Pancreas (tissue), 10 donors: ENCODE results near the gene BTLA. TPM values are rescaled to one million over a fixed set of nuclear protein-coding genes. Genes with fewer than 3 reads are reported as not detected.

Experiments
- ATAC-seq, 4 donors: fragments of 200-7000 bp; cut with Tn5 transposase; one replicate each; pipeline versions ENCODE4 v1.8.0 to v1.9.1; 2020; ENCODE audit warnings: mild to moderate bottlenecking in 4 of 4, moderate library complexity in 4 of 4
- DNase-seq, 6 donors: peaks; one replicate each; pipeline ENCODE4 v3.0.0-alpha.2; 2020
- FAIRE-seq: peaks from 2 replicates; lab custom pipeline; 2012; peaks lifted over from hg19 to GRCh38; lab: Jason Lieb, UNC
- H3K27ac ChIP-seq, 4 donors: fragments of 200-600 bp; sonication (generic); 1 replicate in 3 of 4; 2 replicates in 1 of 4; pipeline versions ENCODE4 v1.5.0 to v1.8.0; 2020
- H3K27me3 ChIP-seq, 4 donors: fragments of 200-600 bp; one replicate each; pipeline ENCODE4 v1.8.0; 2021
- H3K36me3 ChIP-seq, 3 donors: fragments of 200-600 bp; sonication (generic) in 1 of 3; one replicate each; pipeline versions ENCODE4 v1.5.0 to v1.8.0; 2020 to 2021
- H3K4me1 ChIP-seq, 3 donors: fragments of 200-600 bp; one replicate each; pipeline ENCODE4 v1.8.0; 2021
- H3K4me3 ChIP-seq, 4 donors: fragments of 200-600 bp; sonication (generic) in 2 of 4; one replicate each; pipeline versions ENCODE4 v1.5.0 to v1.8.0; 2020 to 2021
- H3K9me3 ChIP-seq, 4 donors: fragments of 200-600 bp; one replicate each; pipeline ENCODE4 v1.8.0; 2021
- CTCF ChIP-seq, 4 donors: fragments of 200-600 bp; sonication (generic) in 3 of 4; IDR thresholded peaks; one replicate each; pipeline versions ENCODE4 v1.5.0 to v1.8.0; 2021; ENCODE audit warnings: antibody characterized with exemption in 4 of 4
- WGBS, 2 donors: extraction: QIAGEN DNeasy Blood & Tissue Kit; methylation state at CpG; one replicate each; pipeline ENCODE4 v1.1.7; 2013; 5-methylcytosine and 5-hydroxymethylcytosine counted together
- intact Hi-C, 3 donors: fragments of 100-400 bp; cut with DNase I; formaldehyde crosslinking; loops; one replicate each; pipeline versions ENCODE4 v1.11.1 to v1.14.2; 2022
- polyA plus RNA-seq, 2 donors: library from polyadenylated mRNA; stranded (reverse); fragments of 200-250 nt; gene quantifications; one replicate each; pipeline ENCODE4 v1.2.3, GENCODE V29; 2013
- total RNA-seq, 6 donors: library from RNA; stranded (reverse); fragmentation: NEBNext Ultra II Directional in 4 of 6; extraction: Animal tissue kit (Norgen Biotek cat#: 25700) in 4 of 6; gene quantifications; one replicate each; pipeline versions ENCODE4 v1.2.1 to v1.2.4, GENCODE V29; 2021 to 2023
- donor health status: healthy with polysubstance abuse.
- donor health status: DM: no; HTN: no; CAD: no; lungs with moderate emphysema.
- donor health status: DM: no; HTN: no; CAD: no.
- donor health status: control.
- donor health status: control.
- donor health status: Bipolar disorder and iron deficiency.
- donor health status: DM: yes; HTN: yes; CAD: no.
- donor health status: DM: no; HTN: no; CAD: no.
- donor health status: DM: no; HTN: no; CAD: no.
- donor health status: DM: yes; HTN: yes; CAD: no.

BTLA gene
- total and polyA plus RNA-seq, 8 donors = 0.06 to 0.72 (median 0.20) TPM; not detected in 4

- Histone ChIP-seq H3K36me3 (no peaks in the 10 kb centered on the region), H3K4me3 (no peak overlapping the region), H3K9me3 (no peaks in the 10 kb centered on the region), H3K27me3 (no peaks in the 10 kb centered on the region), H3K4me1 (no peaks in the 10 kb centered on the region), H3K27ac (no peak overlapping the region)
- 19 to 36% methylated on average over 1 of the region's 1 CpG for WGBS, 2 donors
- no peak for TF ChIP-seq CTCF (IDR thresholded peaks at IDR 0.05)
- FAIRE-seq (no peak), ATAC-seq (no peak), DNase-seq (no peak)
- intact Hi-C loops = no loop called here
These were observed 39.5 kb downstream of the BTLA start for GRCh38 chr3:112459750-112460149.

- DNase-seq (no peak), FAIRE-seq (no peak), ATAC-seq (no peak)
- intact Hi-C loops = no loop called here
- TF ChIP-seq CTCF (IDR thresholded peaks at IDR 0.05) = no peak
- Histone ChIP-seq H3K4me3 (no peak overlapping the region), H3K9me3 (no peaks in the 10 kb centered on the region), H3K27ac (no peak overlapping the region), H3K36me3 (no peaks in the 10 kb centered on the region), H3K27me3 (no peaks in the 10 kb centered on the region), H3K4me1 (no peaks in the 10 kb centered on the region)
These were observed 43.1 kb downstream of the BTLA start for GRCh38 chr3:112456147-112456546.

GRCh38 chr3:112448939-112449338 lies 50.3 kb downstream of the BTLA start:
- no peak for TF ChIP-seq CTCF (IDR thresholded peaks at IDR 0.05)
- Histone ChIP-seq H3K27me3 (no peaks in the 10 kb centered on the region), H3K9me3 (no peaks in the 10 kb centered on the region), H3K4me1 (no peaks in the 10 kb centered on the region), H3K36me3 (no peaks in the 10 kb centered on the region), H3K4me3 (no peak overlapping the region), H3K27ac (no peak overlapping the region)
- ATAC-seq (no peak), FAIRE-seq (no peak), DNase-seq (no peak)
- intact Hi-C loops = no loop called here
- WGBS, 2 donors = 28 to 67% methylated on average over 1 of the region's 1 CpG

GRCh38 chr3:112446343-112446742 lies 52.9 kb downstream of the BTLA start:
- Histone ChIP-seq H3K4me3 (no peak overlapping the region), H3K27ac (no peak overlapping the region), H3K9me3 (no peaks in the 10 kb centered on the region), H3K4me1 (no peaks in the 10 kb centered on the region), H3K36me3 (no peaks in the 10 kb centered on the region), H3K27me3 (no peaks in the 10 kb centered on the region)
- DNase-seq (no peak), FAIRE-seq (no peak), ATAC-seq (no peak)
- TF ChIP-seq CTCF (IDR thresholded peaks at IDR 0.05) = no peak
- 85 to 93% methylated on average over 1 of the region's 1 CpG for WGBS, 2 donors
- intact Hi-C loops = no loop called here

- H3K36me3 ChIP-seq = no peaks in the 10 kb centered on the region
- intact Hi-C loops = no loop called here
- no peaks in the 10 kb centered on the region for H3K9me3 ChIP-seq
- no peak overlapping the region for H3K27ac ChIP-seq
- FAIRE-seq = no peak
- no peak for DNase-seq
- H3K27me3 ChIP-seq = no peaks in the 10 kb centered on the region
- no peak for TF ChIP-seq CTCF (IDR thresholded peaks at IDR 0.05)
- no peak for ATAC-seq
- WGBS, 2 donors = 56 to 64% methylated on average over 2 of the region's 2 CpGs
- H3K4me1 ChIP-seq = no peaks in the 10 kb centered on the region
- H3K4me3 ChIP-seq = no peak overlapping the region
These were observed 53.4 kb downstream of the BTLA start for GRCh38 chr3:112445839-112446238.
